NCI-H510A (cell line): Measurements from ENCODE around the gene UGT1A9.
"Not testable (repeated sequence)": the region's sequence is repeated elsewhere in the genome, so short reads cannot be mapped to it uniquely, and the experiment has no call there.

Source experiments
- DNase-seq: peaks from one replicate; lab custom pipeline; 2025; lab: John Stamatoyannopoulos, UW

UGT1A9 gene

DNA sequence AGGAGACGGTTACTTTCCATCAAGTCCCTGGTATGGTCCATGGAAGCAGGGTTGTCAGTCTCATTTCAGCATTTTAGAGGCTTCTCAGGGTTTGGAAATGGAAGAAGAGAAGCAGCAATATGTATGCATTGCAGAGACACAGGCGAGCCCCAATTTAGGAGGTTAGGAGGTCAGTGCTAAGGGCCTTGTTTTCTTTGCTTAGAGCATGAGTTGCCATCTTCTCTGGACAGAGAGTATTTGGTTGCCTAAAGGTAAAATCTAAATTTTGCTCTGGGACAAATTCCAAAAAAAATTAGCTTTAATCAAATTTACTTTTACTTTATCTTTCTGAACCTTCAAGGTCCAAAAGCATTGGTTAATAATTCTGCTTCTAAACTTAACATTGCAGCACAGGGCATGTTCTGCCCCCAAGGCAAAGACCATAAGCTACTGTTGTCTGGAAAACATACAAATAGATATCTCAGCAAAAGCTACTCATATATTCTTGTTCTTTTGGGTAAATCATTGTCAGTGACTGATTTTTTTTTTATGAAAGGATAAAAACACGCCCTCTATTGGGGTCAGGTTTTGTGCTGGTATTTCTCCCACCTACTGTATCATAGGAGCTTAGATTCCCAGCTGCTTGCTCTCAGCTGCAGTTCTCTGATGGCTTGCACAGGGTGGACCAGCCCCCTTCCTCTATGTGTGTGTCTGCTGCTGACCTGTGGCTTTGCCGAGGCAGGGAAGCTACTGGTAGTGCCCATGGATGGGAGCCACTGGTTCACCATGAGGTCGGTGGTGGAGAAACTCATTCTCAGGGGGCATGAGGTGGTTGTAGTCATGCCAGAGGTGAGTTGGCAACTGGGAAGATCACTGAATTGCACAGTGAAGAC, at the start of gene UGT1A9:
Gene UGT1A9 (plus strand): TSS at position 609 of the 872 bp plus-strand sequence. CDS start 37 bp downstream, at position 646.
- DNase-seq, result no peak

GRCh38 chr2:233627331-233628025, 44.2 kb upstream of the UGT1A9 start:
- no peak for DNase-seq

GRCh38 chr2:233636306-233636705, 35.4 kb upstream of the UGT1A9 start, which contains the start of gene UGT1A10:
Gene UGT1A10 (plus strand): TSS chr2:233636448. CDS start chr2:233636523, 75 bp downstream.
- DNase-seq, result not testable (repeated sequence)

DNA sequence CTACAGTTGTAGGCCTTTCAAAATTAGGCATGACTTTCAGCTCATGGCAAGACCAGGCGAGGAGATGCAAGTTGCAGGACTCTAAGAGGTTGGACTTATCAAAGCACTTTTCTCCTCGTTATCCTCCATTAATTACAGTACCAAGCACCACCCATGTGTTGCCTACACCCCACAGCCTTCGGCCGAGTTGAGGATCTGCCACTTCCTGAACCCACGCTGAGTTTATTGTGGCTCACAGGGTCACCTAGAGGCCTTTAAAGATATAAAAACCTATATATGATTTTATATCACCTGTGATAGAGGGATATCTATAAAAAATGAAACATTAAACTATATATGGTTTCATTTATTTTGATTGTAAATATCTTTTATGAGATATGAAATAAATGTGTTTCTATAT, 32.9 kb upstream of the UGT1A9 start:
- no peak for DNase-seq

DNA sequence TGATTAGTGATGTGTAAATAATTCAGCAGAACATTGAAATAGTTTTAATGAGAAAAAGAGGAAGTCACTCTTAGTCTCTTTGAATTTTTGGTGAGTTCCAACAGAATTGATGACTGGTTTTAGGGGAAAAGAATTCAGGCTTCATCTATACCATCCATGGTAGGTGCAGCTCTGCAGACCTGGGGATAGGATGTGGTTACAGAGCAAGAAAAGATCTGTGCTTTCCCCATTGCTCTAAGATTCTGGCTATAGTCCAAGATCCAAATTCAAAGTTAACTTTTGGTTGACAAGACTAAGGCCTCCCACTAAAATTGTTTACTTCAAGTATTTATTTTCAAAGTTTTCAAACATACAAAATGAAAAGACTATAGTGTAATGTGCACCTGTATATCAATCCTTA, 31.8 kb upstream of the UGT1A9 start:
- DNase-seq, result no peak

DNA sequence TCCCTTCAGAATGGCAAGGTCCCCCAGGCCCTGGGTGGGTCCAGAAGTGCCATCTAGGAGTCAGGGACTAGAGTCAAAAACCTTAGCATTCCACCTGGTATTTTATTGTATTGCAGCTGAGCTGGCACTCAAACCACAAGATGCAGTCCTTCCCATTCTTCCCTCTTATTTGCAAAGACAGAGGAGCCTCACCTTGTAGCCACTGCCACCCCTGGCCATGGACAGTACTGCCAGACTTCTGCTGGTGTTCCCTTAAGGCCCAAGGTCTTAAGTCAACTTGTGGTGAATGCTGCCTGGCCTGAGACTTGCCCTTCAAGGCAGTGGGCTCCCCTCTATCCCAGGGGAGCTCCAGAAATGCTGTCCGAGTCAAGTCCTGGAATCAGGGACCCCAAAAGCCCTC, 28.6 kb upstream of the UGT1A9 start:
- no peak for DNase-seq

GRCh38 chr2:233646033-233646432, 25.7 kb upstream of the UGT1A9 start:
- DNase-seq, result not testable (repeated sequence)

DNA sequence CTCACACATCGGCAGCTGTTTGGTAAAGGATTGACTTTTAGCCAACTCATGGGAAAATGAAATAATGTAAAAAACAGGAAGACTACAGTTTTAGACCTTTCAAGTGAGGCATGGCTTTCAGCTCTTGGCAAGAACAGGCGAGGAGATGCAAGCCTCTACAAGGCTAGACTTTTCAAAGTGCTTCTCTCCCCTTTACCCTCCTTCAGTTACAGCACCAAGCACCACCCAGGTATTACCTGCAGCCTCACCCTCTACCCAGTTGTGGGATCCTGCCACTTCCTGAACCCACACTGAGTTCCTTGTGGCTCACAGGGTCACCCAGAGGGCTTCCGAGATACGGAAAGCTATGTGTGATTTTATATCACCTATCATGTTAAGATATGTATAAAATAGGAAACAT, 20.7 kb upstream of the UGT1A9 start:
- DNase-seq, result no peak

- no peak for DNase-seq
These were observed 20.3 kb upstream of the UGT1A9 start for GRCh38 chr2:233651430-233651829.

- DNase-seq, result no peak
These were observed 17.2 kb upstream of the UGT1A9 start for GRCh38 chr2:233654501-233654900.

- DNase-seq, result no peak
These were observed 16.7 kb upstream of the UGT1A9 start for GRCh38 chr2:233655043-233655442.

DNA sequence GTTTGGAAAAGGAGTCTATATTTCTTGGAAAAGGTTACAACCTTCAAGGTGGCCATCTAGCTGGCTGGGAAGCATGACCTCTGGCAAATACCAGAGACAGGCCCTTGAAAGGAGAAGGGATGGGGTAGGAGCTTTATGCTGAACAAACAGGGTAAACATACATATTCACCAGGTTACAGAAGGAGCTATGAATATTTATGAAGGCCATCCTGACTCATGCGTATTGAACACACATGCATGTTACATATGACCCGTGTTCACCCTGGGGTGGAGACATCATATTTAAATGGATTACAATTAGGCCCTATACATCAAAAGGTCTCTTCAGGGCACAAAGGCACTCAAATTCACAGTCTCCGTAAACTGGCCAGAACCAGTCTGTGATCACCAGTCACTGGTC, 15.8 kb upstream of the UGT1A9 start:
- DNase-seq, result not testable (repeated sequence)

- no peak for DNase-seq
These were observed 15.3 kb upstream of the UGT1A9 start for GRCh38 chr2:233656443-233656842.

DNA sequence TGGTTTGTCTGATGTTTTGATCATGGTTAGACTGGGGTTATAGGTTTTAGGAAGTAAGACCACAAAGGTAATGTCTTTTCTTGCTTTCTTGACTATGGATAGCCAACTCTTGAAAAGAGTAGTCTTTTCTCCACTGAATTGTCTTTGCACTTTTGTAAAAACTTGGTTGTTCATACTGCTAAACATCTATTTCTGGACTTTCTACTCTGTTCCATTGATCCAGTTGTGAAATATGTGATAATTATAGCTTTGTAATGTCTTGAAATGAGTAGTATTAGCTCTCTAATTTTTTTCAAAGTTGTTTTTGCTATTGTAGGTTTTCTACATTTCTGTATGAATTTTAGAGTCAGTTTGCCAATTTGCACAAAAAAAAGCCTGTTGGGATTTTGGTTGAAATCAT, 13.1 kb upstream of the UGT1A9 start:
- DNase-seq, result no peak

- DNase-seq, result no peak
These were observed 7.8 kb upstream of the UGT1A9 start for GRCh38 chr2:233663911-233664310.

GRCh38 chr2:233668605-233669260, 3.0 kb upstream of the UGT1A9 start:
- no peak for DNase-seq

DNA sequence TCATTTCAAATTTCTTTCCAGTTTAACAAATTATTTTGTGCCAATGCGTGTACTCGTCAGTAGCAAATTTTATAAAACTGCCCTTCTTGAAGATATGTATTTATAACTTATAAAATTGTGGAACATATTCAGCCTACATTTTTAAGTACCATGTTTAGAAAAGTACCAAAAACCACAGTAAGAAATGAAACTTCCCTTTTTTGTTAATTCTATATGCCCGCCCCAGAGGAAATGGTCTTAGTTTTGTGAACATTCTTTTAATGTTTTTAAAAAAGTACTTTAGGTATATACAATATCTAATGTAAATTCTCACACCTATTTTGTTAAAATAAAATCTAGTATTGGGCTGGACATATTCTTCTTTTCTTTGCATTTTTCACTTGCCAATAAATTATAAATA, 1.2 kb downstream of the UGT1A9 start:
- no peak for DNase-seq

GRCh38 chr2:233673896-233674295, 2.2 kb downstream of the UGT1A9 start:
- no peak for DNase-seq

- DNase-seq, result no peak
These were observed 2.6 kb downstream of the UGT1A9 start for GRCh38 chr2:233674314-233674713.

DNA sequence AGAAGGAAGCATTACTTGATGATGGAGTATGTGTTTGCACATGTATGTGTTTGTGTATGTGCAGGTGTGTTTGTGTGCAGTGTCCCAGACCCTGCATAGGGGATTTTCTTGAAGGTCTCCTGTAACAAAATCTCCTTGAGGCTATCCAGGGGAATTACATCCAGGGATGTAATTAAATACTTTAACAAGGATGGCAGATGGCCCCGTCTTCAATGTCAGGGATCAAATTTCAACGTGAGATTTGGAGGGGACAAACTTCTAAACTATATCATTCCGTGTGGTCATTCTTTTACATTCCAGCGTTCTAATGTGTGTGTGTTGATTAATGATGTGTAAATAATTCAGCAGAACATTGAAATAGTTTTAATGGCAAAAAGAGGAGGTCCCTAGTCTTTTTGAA, 3.3 kb downstream of the UGT1A9 start:
- no peak for DNase-seq

DNA sequence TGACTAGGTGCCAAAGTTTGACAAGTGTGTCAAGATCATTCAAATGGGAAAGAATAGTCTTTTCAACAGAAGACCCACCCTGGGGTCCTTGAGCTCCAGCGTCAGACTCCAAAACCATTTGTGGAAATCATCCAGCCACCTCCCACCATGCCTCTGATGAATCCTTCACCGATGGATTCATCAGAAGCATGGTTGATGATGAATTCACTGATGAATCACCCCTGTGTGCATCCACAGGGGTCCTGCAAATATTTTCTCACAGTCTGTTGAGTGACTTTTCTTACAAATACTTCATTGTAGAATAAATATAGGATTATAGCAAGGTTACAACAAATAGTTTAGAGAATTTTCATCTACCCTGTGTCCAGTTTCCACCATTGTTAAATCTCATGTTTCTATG, 4.3 kb downstream of the UGT1A9 start:
- DNase-seq, result no peak

DNA sequence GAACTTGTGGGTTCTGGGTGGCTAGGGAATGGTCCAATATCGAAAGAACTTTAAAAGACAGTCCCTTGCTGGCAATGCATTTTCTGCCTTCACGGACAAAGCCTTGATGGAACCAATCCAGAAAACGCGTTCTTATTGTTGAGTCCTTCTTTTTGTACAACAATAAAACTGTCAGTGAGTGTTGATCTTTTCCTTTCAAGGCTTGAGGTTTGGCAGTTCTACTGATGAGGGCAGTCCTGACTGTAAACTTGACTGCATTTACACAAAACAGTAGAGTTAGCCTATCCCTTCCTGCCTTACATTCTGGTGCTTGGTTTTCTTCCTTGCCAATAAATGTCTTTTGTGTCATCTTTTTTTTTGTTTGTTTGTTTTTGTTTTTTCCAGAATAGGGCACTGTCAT, 7.5 kb downstream of the UGT1A9 start:
- DNase-seq, result no peak
